ENCODE results near the gene MARK1.

Gene MARK1

GRCh38 chr1:220527908-220528678, at the start of gene MARK1:
MARK1 (plus strand) TSS chr1:220528136; CDS start chr1:220528823, 687 bp downstream.
- DNase-seq = no peak

- DNase-seq = no peak
These were observed 44.2 kb upstream of the MARK1 start for GRCh38 chr1:220483700-220484099.

- no peak for DNase-seq
These were observed 43.8 kb upstream of the MARK1 start for GRCh38 chr1:220484135-220484534.

GRCh38 chr1:220485131-220485530, 42.8 kb upstream of the MARK1 start:
- no peak for DNase-seq

- no peak for DNase-seq
These were observed 42.1 kb upstream of the MARK1 start for GRCh38 chr1:220485791-220486190.

GRCh38 chr1:220487297-220487820, 40.6 kb upstream of the MARK1 start:
- DNase-seq = no peak

GRCh38 chr1:220491891-220492290, 36.0 kb upstream of the MARK1 start:
- no peak for DNase-seq

GRCh38 chr1:220497220-220497947, 30.6 kb upstream of the MARK1 start:
- no peak for DNase-seq

GRCh38 chr1:220498188-220498587, 29.7 kb upstream of the MARK1 start:
- DNase-seq = no peak

- DNase-seq = no peak
These were observed 27.6 kb upstream of the MARK1 start for GRCh38 chr1:220500372-220500771.

- DNase-seq = no peak
These were observed 23.6 kb upstream of the MARK1 start for GRCh38 chr1:220504329-220504728.

- DNase-seq = no peak
These were observed 20.9 kb upstream of the MARK1 start for GRCh38 chr1:220507085-220507484.

GRCh38 chr1:220511179-220511578, 16.8 kb upstream of the MARK1 start:
- no peak for DNase-seq

GRCh38 chr1:220511785-220512184, 16.2 kb upstream of the MARK1 start:
- no peak for DNase-seq

GRCh38 chr1:220513834-220514233, 14.1 kb upstream of the MARK1 start:
- DNase-seq = no peak

GRCh38 chr1:220514256-220514655, 13.7 kb upstream of the MARK1 start:
- DNase-seq = no peak

GRCh38 chr1:220516014-220516721, 11.8 kb upstream of the MARK1 start:
- no peak for DNase-seq

- DNase-seq = no peak
These were observed 11.3 kb upstream of the MARK1 start for GRCh38 chr1:220516722-220517042.

- no peak for DNase-seq
These were observed 6.2 kb upstream of the MARK1 start for GRCh38 chr1:220521778-220522177.

- no peak for DNase-seq
These were observed 1.6 kb upstream of the MARK1 start for GRCh38 chr1:220526294-220526693.

GRCh38 chr1:220527279-220527907, 543 bp upstream of the MARK1 start:
- DNase-seq = no peak

GRCh38 chr1:220528679-220529501, 954 bp downstream of the MARK1 start:
- no peak for DNase-seq
